ENCODE measurements around the gene ANKH.
"Not testable (repeated sequence)": the region's sequence is repeated elsewhere in the genome, so short reads cannot be mapped to it uniquely, and the experiment has no call there.

ANKH gene
- 104 to 196 (median 124) reads per million in 4 experiments for total RNA-seq

DNA sequence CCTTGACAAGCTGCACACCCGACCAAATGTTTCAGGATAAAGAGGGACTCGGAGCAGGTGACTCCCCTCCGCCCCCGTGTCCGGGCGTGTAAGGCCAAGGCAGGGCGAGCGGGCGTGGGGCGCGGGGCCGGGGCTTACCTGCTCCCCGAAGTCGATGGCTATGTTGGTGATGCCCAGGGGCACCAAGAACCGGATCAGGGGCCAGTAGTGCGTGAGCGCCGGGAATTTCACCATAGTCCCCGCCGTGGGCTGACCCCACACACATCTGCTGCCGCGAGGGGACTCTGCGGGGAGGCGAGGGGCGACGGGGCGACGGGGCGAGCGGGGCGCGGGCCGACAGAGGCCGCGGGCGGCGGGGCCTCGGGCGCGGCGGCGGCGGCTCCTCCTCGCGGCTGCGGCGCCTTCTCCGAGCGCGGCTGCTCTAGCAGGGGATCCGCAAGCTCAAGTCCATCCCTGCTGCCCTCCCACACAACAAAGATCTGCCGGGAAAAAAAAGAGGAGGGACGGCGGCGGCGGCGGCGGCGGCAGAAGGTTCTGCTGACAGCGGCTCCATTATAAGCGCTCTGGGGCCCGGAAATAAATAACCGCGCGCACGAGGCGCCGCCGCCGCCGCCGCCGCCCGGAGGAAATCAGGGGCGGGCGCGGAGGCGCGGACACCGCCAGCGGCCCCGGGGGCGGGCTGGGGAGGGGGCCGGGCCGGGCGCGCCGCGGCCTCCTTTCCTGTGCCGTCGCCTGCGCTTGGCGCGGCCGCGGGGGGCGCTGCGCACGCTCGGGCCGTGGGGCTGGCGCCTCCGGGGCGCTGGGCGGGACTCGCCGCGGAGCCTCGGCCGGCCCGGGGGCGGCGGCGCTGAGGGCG is at the start of gene ANKH:
TSS of gene ANKH (minus strand) at position 565 of the 856 bp plus-strand sequence. CDS start at position 234, 331 bp downstream.
- peak; percentile 61 for DNase-seq

DNA sequence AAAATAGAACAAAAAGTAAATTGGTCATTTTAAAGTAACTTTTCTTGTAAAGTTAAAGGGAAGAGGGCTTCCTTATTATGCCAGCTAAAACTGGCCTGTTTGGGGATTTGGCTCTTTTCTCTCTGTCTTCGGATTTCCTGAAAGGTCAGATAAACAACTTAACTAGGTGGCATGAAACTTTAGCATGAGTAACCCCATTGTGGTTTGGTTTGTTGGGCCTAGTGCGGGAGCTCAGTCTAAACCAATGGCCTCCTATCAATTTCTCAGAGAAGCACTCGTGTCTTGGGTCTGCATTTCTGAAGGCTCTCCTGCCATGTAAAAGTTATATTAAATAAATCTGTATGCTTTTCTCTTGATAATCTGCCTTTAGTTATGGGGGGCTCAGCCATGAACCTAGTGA is 48.5 kb upstream of the ANKH start:
- no peak for DNase-seq

DNA sequence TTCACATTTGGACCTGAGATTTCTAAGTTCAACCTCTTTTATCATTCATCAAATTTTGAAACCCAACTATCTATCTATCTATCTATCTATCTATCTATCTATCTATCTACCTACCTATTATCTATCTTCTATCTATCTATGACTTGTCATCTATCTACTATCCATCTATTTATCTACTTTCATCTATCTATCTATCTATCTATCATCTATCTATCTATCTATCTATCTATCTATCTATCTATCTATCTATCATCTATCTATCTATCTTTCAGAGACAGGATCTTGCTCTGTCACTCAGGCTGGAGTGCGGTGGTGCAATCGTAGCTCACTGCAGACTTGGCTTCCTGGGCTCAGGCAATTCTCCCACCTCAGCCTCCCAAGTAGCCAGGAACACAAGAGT is 47.5 kb upstream of the ANKH start:
- DNase-seq, result not testable (repeated sequence)

DNA sequence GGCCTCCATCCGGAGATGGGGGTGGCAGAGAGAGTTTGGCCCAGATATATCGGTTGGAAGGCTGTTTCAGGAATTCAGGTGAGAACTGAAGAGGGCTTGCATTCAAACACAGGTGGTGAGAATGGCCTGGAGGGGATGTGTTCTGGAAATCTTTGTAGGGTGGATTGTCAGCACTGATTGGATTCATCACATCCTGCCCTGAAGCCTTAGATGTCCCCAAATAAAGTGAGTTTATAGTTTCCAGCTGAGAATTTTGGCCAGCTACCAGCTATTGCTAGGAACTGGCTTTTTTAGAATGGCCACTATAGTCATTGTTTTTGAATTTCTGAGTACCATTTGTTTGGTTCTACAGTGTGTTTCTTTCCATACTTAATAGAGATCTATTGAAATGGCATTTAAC is 46.1 kb upstream of the ANKH start:
- no peak for DNase-seq

DNA sequence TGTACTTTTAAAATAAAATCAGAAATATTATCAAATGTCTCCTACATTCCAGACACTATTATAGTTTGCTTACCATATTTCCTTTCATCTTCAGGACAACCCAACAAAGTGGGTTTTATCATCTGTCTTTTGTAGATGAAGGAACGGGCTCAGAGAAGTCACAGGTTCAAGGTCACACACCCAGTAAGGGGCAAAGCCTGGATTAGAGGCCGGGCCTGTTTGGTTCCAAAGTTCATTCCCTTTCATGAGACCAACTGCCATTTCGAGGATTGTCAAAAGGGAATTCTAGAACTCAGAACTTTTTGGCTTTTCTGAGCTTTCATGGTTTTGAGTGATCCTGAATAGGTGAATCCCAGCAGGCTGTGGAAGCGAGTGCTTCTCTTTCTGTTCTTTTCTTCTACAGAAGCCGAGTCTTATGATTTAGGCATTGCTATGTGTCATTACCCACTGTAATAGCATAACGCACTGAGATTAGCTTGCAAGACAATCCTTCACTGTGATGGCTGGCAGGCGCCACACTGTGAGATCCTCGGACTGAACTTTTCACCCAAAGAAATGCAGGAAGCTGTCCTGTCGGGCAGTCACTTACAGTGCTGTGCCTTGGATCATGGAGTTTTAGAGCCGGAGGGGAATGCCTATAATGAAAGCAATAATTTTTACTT is 43.8 kb upstream of the ANKH start:
- no peak for DNase-seq

DNA sequence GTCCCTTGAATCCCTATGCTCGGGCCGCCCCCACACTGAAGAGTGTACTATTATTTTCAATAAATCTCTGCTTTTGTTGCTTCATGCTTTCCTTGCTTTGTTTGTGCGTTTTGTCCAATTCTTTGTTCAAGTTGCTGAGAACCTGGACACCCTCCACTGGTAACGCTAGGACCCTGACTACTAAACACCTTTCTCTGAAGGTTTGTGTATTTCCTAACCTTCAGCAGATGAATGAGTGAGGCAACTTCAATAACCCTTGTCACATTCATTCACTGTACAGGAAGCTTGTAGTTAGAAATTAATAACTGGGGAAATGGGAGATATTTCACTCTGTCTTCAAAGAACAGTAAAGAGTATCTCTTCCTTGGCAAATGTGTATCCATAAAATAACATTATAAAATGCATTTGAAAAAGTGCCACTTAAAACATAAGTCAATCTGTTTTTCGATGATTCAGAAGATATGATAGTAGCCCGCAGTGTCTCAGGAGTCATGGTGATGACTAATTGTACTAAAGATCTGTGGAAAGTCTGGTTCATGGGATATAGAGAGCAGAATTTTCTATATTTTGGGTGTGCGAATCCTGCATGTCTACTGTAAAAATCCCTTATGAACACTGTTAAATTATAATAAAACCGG is 43.2 kb upstream of the ANKH start:
- DNase-seq, result no peak

DNA sequence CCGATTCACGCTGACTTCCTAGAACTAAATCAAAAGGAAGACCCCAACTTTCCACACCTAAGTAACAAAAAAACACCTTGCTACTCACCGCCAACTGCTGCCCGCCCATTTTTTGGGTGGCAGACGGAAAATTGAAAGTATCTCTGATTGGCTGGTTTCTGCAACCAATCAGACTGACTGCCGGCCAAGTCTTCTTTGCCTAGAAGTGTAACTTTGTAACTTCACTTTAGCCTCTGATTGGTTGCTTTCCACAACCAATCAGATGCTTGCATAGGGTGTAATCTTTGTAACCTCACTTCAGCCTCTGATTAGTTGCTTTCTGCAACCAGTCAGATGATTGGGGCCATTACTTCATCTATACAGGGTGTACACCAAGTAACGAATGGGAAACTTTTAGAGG is 42.6 kb upstream of the ANKH start:
- DNase-seq, result no peak

DNA sequence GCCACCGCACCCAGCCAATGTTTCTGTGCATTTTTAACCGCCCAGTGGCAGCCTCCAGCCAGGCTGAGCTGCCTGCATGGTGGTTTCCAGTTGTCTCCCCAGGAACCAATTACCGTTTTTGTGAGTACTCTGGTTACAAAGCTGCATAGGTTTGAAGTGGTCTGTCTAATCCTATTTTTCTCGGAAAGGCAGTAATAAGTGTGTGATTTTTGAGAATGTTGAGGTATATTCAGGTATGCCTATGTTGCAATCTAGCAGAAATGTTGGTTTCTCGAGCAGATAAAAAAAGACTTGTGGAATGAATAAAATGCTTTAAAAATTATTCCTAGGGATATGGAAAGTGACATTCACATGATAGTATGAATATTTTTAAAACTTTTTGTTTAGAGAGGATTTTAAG is 41.5 kb upstream of the ANKH start:
- DNase-seq, result no peak

DNA sequence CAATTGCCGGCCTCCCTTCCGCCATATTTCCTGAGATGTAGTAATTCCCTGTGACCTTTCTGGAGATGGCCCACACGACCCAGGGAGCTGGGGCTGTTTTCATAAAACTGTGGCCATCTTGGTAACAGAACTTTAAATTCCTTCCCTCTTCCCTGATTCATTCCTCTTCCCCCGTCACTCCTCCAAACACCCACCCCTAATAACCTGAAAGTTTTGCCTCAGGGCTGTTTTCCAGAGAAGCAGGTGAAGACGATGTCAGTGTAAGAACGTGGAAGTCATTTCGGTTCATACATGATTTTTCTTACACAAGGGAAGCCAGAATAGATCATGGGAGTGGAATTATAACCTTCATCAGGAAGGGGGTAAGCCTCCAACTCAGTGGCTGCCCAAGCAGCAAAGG is 40.6 kb upstream of the ANKH start:
- no peak for DNase-seq

DNA sequence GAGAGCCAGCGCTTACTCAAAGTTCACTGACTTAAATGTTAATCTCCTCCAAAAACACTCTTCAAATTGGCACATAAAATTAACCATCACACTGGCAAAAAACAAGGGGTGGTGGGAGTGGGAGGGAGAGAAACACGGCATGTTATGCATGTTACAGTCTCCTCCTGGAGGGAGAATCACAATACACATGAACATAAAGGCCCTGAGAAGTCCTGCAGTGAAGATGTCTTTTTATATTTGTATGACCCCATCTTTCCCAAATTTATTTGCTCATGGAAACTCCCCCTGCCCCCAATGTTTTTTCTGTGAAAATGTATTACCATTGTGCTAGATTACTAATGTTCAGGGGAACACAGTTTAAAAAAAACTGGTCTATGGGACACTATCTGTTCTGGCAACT is 37.8 kb upstream of the ANKH start:
- no peak for DNase-seq

DNA sequence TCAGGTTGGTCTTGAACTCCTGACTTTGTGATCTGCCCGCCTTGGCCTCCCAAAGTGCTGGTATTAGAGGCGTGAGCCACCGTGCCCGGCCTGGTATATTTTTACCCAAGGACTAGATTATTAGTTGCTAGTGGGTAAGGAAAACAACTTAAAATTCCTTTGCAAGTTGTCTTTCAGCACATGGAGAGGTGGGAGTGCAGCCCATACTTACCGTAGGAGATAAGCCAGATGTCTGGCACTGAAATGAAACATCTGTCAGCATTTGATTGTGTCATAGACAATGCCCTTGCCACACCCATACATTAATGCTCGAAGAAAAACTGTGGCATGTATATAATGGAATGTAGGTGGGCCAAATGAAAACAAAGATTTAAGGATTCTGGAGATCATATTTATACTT is 36.6 kb upstream of the ANKH start:
- no peak for DNase-seq

DNA sequence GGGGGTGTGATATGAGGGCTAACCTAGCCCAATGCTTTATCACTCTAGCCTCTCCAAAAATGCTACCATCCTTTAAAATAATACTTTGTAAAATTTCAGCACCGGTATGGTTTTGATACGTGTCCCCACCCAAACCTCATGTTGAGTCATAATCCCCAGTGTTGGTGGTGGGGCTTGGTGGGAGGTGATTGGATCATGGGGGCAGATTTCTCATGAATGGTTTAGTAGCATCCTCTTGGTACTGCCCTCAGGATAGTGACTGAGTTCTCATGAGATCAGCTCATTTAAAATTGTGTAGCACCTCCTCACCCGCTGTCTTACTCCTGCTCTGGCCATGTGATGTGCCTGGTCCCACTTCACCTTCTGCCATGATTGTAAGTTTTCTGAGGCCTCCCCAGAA is 35.0 kb upstream of the ANKH start:
- no peak for DNase-seq

DNA sequence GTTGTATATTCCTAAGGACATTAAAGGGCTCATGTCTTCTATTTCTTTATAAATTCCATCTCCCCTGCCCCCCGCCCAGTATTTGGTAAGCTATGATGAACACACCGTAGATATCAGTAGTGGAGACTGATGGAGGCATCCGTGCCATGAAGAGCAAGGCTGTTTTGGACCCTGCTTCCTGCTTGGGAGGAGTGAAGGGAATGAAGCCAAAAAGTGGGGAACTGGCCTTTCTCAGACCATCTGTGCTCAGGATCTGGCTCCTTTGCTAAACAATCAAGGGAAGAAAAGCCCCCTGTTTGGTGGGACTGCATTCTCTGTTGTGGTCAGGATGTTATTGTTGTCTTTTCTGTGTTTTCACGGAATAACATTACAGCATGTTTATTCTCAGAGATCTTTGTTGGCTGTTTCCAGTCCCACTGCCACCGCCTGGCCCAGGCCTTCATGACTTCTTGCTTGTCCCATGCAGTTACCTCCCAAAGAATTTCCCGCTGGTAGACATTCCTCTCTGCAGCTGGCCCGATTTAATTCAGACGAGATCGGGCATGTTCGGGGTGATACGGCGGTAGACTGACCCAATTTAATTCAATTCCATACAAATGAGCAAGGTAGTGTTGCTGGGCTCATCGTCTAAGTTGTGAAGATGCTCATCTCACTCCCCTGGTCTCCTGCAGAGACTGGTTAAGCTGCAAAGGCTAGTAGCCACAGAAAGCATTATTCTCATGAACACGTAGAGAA is 31.4 kb upstream of the ANKH start:
- no peak for DNase-seq

DNA sequence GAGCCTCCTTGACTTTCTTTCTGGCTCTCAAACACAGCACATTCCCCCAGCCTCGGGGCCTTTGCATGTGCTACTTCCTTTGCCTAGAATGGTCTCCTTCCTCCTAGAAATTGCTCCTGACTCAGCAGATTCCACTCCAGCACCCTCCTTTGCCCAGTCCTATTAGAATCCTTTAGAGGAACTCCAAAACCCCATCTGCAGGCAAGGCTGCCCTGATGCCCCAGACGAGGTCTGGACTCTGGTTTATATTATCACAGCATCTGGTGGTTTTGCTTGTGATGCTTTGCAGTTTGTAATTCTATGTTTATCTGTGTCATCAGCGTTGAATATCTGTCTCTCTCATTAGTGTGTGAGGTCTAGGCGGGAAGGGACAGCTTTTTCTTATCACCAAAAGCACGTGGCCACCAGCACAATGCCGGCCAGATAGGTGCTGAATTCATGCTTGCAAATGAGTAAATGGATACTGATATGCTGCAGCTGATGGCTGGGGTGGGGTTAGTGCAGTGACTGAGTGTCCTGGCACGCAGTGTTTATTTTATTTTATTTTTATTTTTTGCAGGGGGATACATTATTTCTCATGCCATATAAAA is 30.0 kb upstream of the ANKH start:
- DNase-seq, result no peak

DNA sequence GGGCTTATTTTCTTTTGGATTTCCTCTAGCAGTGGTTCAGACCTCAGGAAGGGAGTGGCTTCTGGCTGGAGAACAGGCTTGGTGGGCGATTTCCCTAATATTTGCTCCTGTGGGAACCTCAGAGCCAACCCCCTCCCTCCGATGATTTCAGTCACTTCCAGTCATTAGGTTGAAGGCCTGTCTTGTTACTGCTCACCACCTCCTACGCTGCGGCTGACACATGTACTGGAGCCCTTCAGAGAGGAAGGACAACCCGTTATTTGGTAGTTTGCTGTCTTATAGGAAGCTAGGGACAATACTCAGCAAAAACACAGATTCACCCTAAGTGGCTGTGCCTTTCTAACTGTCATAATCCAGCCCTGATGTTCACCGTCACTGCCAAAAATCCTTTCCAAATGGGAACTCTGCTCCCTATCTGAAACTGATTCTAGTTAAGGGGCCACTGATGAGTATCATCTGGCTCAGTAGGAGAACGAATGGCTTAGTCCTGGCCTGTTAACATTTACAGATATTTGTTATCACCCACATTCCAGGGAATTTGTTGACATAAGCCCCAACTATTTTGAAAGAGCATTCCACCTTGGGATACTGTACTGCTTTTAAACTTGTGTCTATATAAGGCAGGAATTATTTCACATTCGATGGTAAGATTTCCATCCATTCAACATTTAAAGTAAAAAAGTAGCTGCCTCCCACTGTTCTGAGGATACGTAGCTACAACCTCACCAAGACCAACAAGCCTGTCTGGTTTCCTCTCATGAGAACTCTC is 29.3 kb upstream of the ANKH start:
- no peak for DNase-seq

DNA sequence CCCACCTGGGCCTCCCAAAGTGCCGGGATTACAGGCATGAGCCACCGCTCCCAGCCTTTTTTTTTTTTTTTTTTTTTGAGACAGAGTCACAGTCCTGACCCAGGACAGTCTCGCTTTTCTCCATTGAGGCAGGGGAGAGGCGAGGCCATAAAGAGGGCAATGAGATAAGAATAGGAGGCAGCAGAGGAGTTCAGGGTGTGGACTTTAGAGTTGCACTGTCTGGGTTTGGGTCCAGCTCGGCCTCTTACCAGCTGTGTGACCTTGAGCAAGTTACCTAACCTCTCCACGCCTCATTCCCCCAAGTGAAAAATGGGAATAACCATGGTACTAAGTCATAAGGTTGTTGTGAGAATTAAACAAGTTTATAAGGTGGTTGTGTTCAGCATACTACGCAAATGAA is 24.6 kb upstream of the ANKH start:
- no peak for DNase-seq

DNA sequence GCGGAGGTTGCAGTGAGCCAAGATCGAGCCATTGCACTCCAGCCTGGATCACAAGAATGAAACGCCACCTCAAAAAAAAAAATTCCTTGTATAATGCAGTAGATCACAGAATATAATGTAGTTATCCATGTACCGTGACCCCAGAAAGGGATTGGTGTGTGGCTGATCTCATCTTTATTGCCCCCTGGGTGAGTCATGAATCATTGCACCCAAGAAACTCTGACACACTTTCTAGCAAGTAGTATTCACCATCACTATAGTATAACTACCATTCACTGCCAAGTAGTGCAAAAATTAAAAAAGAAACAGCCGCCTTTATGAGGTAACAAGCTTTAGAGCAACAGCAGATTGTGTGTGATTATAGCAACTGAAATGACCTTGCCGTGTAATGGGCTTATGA is 23.7 kb upstream of the ANKH start:
- no peak for DNase-seq

DNA sequence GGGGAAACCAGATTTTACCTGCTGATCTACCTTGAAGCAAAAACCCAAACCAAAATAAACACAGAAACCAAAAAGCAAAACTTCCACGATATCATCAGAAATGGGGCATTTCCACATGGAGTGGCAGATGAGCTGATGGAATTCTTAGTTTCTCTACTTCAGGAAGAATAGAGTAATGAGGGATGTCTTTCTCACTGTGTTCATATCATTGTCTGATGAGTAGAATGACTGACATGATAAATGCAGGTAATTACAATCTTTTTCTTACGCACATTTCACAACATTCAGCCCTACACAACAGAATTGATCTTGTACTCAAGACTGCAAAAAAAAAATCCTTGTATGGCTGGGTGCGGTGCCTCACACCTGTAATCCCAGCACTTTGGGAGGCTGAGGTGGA is 23.2 kb upstream of the ANKH start:
- no peak for DNase-seq

DNA sequence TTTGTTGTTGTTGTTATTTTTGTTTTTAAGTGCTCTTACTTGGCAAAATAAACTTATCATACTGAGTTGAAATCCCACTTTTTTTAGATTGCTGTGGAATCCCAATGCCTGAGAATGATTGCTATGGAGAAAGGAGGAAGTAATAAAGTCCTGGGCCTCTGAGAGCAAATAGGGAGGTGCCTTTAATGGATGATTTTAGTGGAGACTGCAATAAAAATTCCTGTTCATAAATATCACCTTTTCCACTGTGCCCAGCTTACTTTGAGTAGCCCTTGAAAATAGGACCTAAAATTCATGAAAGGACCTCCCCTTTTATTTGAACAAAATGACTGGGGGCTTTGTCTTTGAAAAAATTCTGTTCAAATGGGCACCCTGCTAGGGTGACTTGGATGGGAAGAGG is 21.8 kb upstream of the ANKH start:
- DNase-seq, result no peak

DNA sequence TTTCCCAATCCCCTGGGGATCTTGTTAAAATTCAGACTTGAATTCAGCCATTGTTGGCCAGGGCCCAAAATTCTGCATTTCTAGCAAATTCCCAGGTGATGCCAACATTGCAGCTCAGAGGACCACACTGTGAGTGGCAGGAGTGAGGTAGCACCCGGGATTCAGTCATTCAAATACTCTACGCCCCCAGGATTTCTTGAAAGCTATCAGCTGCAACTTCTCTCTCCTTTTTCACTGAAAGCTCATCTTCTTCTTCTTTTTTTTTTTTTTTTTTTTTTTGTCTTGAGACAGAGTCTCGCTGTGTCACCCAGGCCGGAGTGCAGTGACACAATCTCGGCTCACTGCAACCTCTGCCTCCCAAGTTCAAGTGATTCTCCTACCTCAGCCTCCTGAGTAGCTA is 19.3 kb upstream of the ANKH start:
- no peak for DNase-seq

DNA sequence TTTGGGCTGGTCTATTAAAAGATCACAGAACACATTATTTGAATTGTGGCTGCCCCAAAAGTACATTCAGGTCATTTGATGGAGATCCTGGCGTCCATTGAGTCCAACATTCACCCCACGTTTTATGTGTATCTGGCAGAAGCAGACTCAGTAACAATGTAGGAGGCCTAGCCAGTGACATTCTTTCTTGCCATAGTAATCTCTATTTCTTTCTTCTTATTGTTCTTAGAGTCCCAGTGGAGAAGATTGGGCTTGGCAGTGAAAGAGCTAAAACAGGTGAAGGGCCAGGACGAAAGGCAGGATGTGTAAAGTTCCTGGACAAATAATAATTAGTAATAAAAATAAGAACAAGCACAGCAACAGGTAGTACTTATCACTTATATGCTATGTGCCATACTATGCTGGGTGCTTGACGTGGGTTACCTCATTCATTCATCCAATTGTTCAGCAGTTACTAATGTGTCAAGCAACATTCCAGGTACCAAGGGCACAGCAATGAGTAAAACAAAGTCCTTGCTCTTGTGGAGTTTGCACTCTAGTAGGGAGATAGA is 12.6 kb upstream of the ANKH start:
- DNase-seq, result no peak

All from effector CD8-positive, alpha-beta T cell (primary cell).